HG03521 (cell line): ENCODE results near the gene RFNG.
A peak's percentile ranks its signal among the peaks of the same experiment; 100 is the strongest.
"Not testable (repeated sequence)": the region's sequence is repeated elsewhere in the genome, so short reads cannot be mapped to it uniquely, and the experiment has no call there.

Experiments used
- ATAC-seq: cut with Tn5 transposase; IDR thresholded peaks from one replicate; pipeline ENCODE4 v1.9.1; 2021; ENCODE audit warnings: mild to moderate bottlenecking, moderate library complexity; ENCODE audit not compliant: unreplicated experiment

The RFNG gene

DNA sequence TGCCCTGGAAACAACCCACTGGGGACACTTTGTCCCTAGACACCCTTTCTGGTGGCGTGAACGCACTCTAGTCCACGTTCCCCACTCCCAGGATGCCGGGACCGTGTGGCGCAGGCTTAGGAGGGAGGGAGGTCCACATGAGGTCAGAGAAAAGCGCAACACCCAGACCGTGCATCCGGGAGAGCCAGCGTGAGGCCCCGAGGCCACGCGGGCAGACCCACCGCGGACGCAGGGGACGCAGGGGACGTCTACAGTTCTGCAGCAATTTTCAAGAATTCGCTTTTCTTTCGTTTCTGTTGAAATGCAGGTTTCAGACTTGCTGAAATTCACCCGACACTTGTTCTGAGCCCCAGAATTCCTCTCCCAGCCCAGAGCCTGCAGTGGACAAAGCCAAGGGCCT, 4.7 kb downstream of the RFNG start:
- no peak for ATAC-seq

- no peak for ATAC-seq
These were observed 5.6 kb downstream of the RFNG start for GRCh38 chr17:82045936-82046484.

DNA sequence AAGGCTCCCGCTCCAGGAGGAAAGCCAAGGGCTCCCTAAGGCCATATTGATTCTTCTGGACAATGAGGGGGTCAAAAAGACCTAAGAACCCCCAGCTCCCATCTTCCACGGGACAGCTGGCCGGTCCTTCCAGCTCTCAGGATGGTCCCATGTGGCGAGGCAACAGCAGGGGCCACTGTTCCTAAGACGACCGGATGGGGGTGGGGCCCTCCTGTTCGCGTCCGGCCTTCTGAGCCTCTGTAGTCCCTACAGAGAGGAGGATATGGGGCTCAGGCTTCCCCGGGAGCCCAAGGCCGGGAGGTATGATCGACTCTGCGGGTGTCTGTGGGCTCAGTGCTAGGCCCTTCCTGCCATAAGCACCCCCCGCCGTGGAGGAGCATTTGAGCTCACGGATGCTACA, 8.1 kb downstream of the RFNG start:
- no peak for ATAC-seq

- no peak for ATAC-seq
These were observed 9.0 kb downstream of the RFNG start for GRCh38 chr17:82042649-82043048.

GRCh38 chr17:82041144-82041814, 10.3 kb downstream of the RFNG start:
- ATAC-seq, result no peak

- no peak for ATAC-seq
These were observed 11.8 kb downstream of the RFNG start for GRCh38 chr17:82039695-82040299.

- ATAC-seq, result not testable (repeated sequence)
These were observed 12.7 kb downstream of the RFNG start for GRCh38 chr17:82038796-82039409.

GRCh38 chr17:82037889-82038195, 13.8 kb downstream of the RFNG start:
- no peak for ATAC-seq

DNA sequence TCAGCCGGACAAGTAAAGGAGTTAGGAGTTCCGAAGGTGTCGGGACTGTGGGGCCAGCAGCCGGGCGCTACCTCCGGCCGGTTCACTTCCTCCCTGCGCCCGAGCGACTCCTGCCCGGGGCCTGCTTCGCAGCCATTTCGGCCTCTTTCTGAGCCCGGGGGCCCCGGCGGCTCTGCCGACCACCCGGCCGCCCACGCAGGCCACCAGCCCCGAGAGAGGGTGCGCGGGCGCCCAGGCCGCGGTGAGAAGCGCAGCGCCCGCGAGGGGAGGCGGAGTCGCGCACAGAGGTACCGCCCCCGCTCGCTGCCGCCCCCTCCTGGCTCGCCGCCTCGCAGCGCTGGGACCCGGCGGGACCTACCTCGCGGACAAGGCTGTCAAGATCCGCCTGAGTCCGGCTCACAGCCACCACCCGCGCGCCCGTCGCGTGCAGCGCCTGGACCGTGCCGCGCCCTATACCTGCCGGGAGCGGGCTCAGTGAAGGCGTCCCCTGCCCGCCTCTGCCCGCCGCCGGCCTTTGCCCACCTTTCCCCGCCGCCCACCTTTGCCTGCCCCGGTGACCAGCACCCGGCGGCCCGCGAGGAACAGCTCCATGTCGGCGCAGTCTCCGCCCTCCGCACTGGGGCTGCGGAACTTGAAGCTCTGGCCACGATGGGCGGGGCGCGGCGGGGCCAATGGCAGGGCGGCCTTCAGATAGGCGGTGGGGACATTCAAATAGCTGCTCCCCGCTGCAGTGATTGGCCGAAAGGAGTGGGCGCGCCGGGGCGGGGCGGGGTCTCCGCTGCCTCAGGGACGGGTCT, 14.3 kb downstream of the RFNG start, which contains the start of gene DCXR:
Gene DCXR, minus strand, starts transcription at position 606 of the 797 bp plus-strand sequence. Its CDS starts 15 bp downstream, at position 591.
- ATAC-seq, result peak; percentile 89

DNA sequence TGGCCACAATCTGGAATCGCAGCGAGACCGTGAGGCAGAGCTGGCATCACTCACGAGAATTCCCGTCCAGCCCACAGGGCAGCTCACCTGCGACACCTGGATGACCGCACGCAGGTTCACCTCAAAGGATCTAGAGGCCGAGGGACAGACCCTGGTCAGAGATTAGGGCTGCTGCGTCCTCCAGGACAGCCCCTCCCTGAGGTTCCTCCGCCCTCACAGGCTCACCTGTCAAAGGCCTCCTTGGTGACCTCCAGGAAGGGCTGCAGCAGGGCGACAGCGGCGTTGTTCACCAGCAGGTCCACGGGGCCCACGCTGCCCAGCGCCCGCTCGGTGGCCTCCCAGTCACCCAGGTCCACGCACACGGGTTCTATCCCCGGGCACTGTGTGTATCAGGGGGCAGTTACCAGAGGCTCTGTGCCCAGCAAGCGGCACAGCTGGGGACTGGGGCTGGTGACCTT, 14.9 kb downstream of the RFNG start:
- peak; percentile 2 for ATAC-seq

GRCh38 chr17:82035956-82036633, 15.5 kb downstream of the RFNG start:
- no peak for ATAC-seq

- no peak for ATAC-seq
These were observed 16.1 kb downstream of the RFNG start for GRCh38 chr17:82035488-82035887.

DNA sequence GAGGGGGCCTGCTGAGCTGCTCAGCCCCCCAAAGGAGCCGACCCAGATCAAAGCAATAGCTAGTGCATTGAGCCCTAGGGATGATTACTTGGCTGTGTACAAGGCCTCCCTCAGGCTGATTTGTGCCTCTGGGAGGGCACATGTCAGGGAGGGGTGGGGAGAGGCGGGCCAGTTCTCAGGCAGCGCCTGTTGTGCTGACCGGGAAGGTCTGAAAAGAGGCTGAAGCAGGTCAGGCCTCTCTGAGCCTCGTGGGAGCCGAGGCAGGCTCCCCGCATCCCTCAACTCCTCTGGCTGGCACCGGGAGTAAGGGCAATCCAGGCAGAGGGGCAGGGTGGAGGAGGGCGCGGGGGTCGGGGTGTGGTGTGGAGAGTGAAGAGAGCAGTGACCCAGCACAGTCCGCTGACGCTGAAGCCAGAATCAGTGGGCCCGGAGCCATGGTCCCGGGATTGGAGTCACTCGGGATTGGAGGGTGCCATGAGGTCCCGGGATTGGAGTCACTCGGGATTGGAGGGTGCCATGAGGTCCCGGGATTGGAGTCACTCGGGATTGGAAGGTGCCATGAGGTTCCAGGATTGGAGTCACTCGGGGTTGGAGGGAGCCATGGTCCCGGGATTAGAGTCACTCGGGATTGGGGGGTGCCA, 17.1 kb downstream of the RFNG start:
- no peak for ATAC-seq

DNA sequence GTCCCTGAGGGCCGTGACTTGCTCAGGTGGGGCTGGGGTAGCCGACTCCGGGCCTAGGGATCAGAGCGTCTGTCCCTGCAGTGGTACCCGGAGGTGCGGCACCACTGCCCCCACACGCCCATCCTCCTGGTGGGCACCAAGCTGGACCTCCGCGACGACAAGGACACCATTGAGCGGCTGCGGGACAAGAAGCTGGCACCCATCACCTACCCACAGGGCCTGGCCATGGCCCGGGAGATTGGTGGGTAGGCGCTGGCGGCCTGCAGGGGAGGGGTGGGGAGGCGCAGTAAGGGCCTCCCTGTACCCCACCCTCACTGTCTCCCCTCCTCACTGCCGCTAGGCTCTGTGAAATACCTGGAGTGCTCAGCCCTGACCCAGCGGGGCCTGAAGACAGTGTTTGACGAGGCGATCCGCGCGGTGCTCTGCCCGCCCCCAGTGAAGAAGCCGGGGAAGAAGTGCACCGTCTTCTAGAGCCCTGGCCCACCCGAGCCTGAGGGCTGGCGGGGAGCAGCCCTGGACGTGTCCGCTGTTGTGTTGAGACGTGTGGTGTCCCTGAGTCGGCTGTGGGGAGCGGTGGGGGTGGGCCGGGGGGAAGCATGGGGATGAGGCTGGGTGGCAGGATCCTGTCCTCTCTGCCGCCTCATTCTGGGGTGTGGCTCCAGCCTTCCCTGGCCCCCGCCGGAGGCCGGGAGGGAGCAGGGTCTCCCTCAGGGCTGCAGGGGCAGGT, 18.1 kb downstream of the RFNG start:
- no peak for ATAC-seq

DNA sequence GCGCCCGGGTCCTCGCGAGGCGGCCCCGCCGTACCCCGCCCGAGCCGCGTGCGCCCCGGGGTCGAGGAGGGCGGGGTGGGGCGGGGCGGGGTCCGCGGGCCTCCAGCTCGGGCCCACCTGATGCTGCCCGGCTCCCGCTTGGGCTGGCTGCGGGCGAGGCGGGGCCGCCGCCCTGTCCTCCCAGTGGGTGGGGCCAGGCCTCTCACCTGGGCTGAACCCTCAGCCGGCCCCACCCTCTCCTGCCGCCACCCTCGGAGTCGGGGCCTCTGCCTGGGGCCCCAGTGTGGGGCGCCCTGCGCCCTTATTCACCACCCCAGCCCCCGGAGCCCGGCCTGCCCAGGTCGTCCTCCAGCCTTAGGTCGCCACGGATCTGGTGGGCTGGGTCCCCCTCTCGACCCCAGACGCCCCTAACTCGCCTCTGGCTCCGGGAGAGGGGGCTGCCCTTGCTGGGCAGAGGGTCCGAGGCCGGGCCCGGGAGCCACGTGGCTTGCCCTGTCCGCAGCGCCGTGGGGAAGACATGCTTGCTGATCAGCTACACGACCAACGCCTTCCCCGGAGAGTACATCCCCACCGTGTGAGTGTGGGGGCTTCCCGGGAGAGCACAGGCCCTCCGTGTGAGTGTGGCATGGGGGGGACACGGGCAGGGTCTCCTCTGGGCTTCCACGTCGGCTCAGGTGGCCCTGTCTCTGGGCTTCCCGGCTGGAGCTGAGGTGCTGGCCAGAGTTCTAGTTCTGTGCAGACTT, 19.6 kb downstream of the RFNG start:
- ATAC-seq, result no peak

DNA sequence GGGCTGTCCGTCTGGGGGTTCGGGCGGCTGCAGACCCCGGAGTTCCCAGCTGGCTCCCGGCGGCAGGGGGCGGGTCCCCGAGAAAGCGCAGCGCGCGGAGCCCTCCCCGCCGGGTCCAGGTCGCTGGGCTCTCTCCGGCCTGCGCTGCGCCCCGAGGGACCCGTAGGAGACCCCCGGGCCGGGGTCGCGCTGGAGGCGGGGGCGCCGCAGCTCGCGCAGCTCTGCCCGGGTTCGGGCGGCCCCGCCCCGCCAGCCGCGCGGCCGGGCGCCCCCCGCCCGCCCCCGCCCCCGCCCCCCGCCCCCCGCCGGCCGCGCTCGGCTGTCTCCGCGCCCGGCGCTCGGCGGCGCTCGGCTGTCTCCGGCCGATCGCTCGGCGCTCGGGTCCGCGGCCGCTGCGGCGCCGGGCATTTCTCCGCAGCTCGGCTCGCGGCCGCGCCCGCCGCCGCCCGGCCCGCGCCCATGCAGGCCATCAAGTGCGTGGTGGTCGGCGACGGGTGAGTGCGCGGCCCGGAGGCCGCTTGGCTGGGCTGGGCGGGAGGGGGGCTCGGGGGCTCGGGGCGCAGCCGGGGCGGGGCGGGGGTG, 20.2 kb downstream of the RFNG start, which contains the start of gene RAC3:
Gene RAC3, plus strand, starts transcription at position 376 of the 582 bp plus-strand sequence. Its CDS starts 84 bp downstream, at position 460.
- no peak for ATAC-seq

DNA sequence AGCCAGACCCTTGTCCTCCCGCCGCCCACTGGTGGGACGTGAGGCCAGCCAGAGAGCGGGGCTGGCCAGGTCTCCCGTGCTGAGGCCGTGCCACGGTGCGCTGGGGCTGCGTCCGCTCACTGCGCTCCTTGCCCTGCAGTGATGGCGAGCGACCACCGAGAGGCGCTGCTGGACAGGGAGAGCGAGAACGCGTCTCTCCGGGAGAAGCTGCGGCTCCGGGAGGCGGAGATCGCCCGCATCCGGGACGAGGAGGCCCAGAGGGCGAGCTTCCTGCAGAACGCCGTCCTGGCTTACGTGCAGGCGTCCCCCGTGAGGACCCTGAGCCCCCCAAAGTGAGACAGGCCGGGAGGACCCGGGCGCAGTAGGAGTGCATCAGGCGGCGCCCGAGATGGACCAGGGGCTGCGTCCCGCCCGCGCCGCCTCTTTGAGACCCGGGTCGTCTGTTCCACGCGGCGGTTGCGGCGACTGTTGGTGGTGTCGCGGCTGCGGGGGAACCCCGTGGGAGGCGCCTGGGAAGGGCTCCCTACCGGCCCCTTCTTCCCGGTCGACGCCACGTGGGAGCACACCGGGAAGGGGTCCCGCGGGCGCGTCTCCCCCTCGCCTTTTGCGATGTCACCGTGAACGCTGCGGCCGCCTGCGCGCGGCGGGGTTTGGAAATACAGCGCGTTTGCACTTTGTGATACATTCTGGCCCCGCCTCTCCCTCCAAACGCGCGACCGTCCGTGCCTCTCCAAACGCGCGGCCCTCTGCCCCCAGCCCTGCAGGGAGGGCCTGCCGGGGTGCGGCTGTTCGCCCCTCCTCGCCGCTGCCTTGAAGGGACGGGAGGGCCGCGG, 20.9 kb downstream of the RFNG start:
- ATAC-seq, result no peak
